Neuron (in vitro differentiated cells): ENCODE data around the gene PCDH17.

ENCODE experiments used
- H2AFZ ChIP-seq: one replicate; pipeline ENCODE4 v1.6.1; 2013; ENCODE audit warnings: low read depth, mild to moderate bottlenecking, inconsistent platforms, low read length, moderate library complexity
- H3K27me3 ChIP-seq: one replicate; pipeline ENCODE4 v1.6.1; 2013; ENCODE audit warnings: low read length; ENCODE audit not compliant: insufficient read depth
- H3K36me3 ChIP-seq: one replicate; pipeline ENCODE4 v1.6.1; 2013; ENCODE audit warnings: low read length; ENCODE audit not compliant: insufficient read depth
- H3K4me1 ChIP-seq: one replicate; pipeline ENCODE4 v1.6.1; 2013; ENCODE audit warnings: low read length; ENCODE audit not compliant: insufficient read depth
- H3K4me3 ChIP-seq: 2 replicates; pipeline ENCODE4 v1.5.1; 2013; ENCODE audit warnings: mild to moderate bottlenecking, low read length, moderate library complexity
- H3K9me3 ChIP-seq: one replicate; pipeline ENCODE4 v1.6.1; 2013; ENCODE audit warnings: low read length

The PCDH17 gene

DNA sequence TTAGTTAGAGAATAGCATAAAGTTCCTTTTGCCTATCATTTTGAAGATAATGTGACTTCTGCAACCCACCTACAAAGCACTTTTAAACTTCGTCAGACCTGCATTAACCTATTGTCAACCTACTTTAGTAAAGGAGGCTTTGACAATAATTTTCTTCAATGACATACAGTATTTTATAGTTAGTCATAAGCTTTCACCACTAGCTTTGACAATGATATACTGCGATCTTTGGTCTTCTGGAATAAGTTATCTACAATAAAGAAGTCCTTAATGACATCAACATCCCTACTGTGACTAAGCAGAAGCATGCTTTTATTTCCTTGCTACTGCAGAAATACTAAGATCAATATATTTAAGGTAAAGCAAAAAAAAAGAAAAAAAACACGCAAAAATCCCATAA is 9.5 kb downstream of the PCDH17 start:
- H3K4me3 ChIP-seq: no peak overlapping the region
- no peaks in the 10 kb centered on the region for H3K9me3 ChIP-seq
- H3K4me1 ChIP-seq: peaks cover 5% of the 10 kb centered on the region
- H3K27me3 ChIP-seq: no peaks in the 10 kb centered on the region
- peaks cover 36% of the 10 kb centered on the region for H3K36me3 ChIP-seq
- no peak overlapping the region for H2AFZ ChIP-seq

DNA sequence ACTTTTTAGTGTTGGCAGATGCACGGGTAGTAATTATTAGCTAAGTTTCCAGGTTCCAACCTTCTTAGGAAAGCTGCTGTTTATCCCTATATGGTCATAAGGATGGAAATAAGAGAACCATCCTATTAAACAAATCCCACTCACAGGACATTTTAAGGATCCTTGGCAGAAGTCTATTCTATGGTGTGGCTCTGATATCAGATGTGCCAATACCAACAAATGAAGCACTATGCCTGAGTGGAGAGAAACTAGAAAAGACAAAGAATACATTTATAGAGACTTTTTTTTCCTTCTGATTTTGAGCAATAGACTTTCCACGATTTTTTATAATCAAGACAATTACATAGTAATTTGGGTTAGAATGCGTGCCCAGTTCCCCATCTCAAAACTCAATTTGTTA is 12.6 kb downstream of the PCDH17 start:
- Histone ChIP-seq H3K27me3 (no peaks in the 10 kb centered on the region), H3K9me3 (no peaks in the 10 kb centered on the region), H3K4me1 (no peaks in the 10 kb centered on the region), H3K4me3 (no peak overlapping the region), H2AFZ (no peak overlapping the region), H3K36me3 (peaks cover 50% of the 10 kb centered on the region)

DNA sequence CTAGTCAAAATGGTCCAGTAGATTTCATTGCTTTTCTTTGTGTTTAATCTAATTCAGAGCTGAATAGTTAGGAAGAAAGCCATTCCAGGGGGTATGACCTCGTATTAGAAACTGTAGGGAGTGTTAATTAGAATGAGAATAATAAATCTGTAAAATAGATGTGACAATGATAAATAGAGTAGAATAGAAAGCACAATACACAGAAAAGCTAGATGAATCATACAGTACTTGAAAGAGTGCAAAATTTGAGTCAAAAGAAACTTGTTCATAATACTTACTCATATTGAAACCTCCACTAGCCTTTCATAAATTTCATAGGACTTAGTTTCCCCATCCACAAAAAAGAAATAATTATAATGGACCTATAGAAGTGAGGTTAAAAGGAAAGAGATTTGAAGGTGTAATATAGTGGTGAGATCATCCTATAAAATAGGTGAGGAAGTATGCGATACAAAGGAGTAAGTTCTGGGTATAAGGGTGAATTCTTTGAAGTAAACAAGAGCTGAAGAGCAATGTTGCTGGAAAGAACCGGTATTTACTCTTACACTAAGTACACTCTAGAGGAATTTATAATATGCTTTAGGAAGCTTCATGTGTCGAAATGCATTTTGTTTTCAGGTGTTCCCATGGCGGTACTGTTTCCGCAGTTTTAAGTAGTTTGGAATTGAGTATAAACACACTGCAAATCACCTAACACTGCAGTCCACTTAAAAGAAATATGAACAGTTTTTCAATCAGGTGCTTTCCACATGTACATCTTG is 21.9 kb downstream of the PCDH17 start:
- Histone ChIP-seq H2AFZ (no peak overlapping the region), H3K36me3 (peaks cover 20% of the 10 kb centered on the region), H3K4me1 (peaks cover 5% of the 10 kb centered on the region), H3K27me3 (no peaks in the 10 kb centered on the region), H3K9me3 (no peaks in the 10 kb centered on the region), H3K4me3 (no peak overlapping the region)

DNA sequence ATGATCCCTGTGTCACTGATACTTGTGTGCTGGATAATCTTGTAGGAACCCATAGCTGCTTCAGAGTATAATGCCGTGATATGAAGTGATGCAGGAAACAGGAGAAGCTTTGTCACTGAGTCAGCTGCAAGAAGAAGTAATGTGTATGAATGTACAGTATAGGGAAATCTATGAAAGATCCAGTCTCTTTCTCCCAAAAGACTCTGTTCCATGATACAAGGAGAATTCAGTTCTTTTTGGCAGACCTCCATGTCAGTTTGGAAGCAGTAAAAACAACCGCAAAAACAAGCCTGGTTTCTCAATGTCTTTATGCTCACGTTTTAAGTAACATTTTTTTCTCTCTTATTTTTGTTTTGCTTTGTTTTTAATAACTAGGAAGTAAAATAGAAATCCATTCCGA is 33.9 kb downstream of the PCDH17 start:
- H3K4me3 ChIP-seq: no peak overlapping the region
- peaks cover 3% of the 10 kb centered on the region for H3K4me1 ChIP-seq

DNA sequence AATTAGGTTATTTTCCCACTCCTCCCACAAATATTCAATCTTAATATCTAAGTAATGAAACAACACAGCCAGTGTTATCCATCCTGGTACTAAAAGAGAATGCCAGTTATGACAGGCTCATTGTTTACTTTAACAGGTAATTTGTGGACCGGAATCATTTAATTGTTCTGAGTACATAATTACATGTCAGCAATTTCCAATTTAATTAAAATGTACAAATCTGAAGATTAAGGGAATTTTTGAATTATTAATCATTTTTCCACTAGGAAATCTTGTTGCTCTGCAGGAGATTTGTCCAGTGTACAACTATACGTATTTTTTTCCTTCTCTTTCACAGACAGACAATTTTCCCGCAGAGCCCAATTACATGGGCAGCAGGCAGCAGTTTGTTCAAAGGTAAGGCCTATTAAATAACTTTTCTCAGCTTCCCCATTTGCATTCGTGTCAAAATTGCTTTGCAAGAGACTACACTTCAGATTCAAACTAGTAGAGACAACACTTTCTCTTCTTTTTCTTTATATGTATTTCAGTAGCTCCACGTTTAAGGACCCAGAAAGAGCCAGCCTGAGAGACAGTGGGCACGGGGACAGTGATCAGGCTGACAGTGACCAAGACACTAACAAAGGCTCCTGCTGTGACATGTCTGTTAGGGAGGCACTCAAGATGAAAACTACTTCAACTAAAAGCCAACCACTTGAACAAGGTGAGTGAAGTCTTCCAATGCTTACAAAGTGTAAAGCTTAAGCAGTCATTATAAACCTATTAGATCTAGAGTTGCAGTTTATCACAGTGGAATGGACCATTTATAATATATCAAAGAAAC is 34.8 kb downstream of the PCDH17 start:
- Histone ChIP-seq H3K4me3 (no peak overlapping the region), H3K27me3 (no peaks in the 10 kb centered on the region), H3K36me3 (peaks cover 54% of the 10 kb centered on the region), H2AFZ (no peak overlapping the region), H3K9me3 (no peaks in the 10 kb centered on the region), H3K4me1 (peaks cover 3% of the 10 kb centered on the region)

More for the DNA sequence above, 33.9 kb downstream of the PCDH17 start:
- no peaks in the 10 kb centered on the region for H3K27me3 ChIP-seq
- peaks cover 52% of the 10 kb centered on the region for H3K36me3 ChIP-seq
- H2AFZ ChIP-seq: no peak overlapping the region
- H3K9me3 ChIP-seq: no peaks in the 10 kb centered on the region

DNA sequence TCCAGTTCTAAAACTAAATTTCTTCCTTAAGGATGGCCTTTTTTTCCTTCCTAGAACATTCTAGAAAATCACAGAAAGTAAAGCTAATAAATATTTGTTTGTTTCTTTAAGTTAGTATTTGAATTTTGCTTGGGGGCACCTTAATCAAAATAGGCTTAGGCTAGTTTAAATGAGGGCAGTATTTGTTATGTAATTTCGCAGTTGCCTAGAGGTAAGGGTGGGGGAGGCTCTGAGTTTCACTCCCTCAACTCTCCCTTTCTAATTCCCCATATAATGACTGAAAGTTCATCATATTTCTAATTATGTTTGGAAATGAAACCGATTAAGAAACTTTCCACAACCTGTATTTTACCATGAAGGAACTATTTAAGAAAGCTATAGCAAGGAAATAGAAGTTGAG is 40.6 kb downstream of the PCDH17 start:
- no peaks in the 10 kb centered on the region for H3K9me3 ChIP-seq
- H3K4me3 ChIP-seq: no peak overlapping the region
- peaks cover 82% of the 10 kb centered on the region for H3K36me3 ChIP-seq
- H2AFZ ChIP-seq: no peak overlapping the region
- H3K4me1 ChIP-seq: no peaks in the 10 kb centered on the region
- H3K27me3 ChIP-seq: no peaks in the 10 kb centered on the region

DNA sequence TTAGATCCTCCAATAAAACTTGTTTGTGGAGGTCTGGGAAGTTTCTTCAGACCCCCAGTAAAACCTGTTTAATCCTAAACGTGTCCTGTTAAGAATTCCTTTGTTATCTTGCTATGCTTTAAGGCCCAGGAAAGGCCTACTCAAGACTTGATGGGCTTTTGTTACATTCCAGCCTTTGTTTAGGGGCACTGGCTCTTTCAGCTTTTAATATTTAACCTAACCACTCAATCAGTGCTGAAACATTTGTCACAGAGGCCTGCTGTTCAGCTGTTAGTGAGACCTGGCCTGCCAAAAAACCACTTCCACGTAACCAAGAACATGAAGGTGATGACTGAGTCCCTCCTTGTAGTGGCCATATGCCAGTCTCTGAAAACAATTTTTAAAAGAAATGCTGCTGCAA is 41.7 kb downstream of the PCDH17 start:
- no peaks in the 10 kb centered on the region for H3K27me3 ChIP-seq
- H3K9me3 ChIP-seq: no peaks in the 10 kb centered on the region
- peaks cover 85% of the 10 kb centered on the region for H3K36me3 ChIP-seq
- H3K4me1 ChIP-seq: no peaks in the 10 kb centered on the region
- H2AFZ ChIP-seq: no peak overlapping the region
- H3K4me3 ChIP-seq: no peak overlapping the region

DNA sequence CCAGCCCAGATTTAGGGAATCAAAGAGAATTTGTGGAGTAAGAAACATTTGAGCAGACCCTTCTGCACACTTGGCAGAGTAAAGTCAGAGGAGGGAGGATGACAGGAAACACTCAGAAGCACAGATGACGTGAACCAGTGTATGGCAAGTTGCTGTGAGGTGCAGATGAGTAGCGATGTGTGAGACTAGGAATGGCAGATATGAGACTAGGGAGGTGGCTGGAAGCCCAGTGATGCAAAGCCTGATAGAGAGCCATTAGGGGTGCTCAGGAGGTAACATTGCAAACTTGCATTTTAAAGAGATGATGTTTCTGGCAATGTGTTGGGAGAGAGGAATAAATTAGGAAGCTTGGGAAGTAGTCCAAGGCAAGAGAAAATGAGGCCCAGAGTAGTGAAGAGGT is 44.0 kb downstream of the PCDH17 start:
- Histone ChIP-seq H2AFZ (no peak overlapping the region), H3K4me1 (no peaks in the 10 kb centered on the region), H3K27me3 (no peaks in the 10 kb centered on the region), H3K4me3 (no peak overlapping the region), H3K36me3 (peaks cover 85% of the 10 kb centered on the region), H3K9me3 (no peaks in the 10 kb centered on the region)

DNA sequence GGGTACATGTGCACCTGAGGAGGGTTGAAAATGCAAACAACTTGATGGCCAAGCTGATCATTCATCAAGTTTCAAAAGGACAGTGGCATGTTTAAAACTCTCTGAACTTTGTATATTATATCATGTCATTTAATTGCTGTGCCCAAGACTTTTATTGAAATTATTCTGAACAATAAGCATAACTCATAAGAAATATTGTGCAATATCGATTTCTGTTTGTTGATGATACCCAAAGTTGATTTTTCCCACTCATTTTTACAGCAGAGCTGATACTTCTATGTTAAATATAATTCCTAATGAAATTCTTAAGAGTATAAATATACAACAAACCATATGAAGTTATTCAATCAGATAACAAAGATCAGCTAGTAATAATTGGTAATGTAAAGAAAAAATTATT is 49.1 kb downstream of the PCDH17 start:
- Histone ChIP-seq H3K9me3 (no peaks in the 10 kb centered on the region), H3K4me1 (no peaks in the 10 kb centered on the region), H3K4me3 (no peak overlapping the region), H2AFZ (no peak overlapping the region), H3K27me3 (no peaks in the 10 kb centered on the region), H3K36me3 (peaks cover 73% of the 10 kb centered on the region)

DNA sequence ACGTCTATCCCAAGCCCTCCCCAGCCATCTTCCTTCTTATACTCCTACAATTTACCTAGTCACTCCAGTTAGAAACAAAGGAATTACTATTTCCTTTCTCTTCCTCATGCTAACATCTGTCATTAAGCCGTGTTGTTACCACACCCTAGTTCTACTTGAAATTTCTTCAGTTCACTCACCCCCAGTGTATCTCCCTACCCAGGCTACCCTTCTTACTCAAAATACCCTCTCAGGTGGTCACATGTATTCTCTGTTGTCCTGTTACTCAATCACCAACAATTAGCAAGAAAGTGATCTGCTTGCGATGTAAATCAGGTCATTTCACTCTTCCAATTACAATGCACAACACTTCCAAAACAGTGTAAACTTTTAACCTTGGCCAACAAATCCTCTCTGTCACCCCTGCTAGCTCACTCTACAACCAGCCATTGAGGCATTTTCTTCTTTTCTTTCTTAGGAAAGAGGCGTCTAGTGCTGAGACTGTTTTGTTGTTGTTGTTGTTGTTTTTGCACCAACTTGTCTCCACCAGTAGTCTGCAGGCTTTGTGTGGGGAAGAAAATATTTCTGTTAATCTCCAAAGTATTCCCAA is 50.7 kb downstream of the PCDH17 start:
- Histone ChIP-seq H3K36me3 (peaks cover 64% of the 10 kb centered on the region), H3K9me3 (no peaks in the 10 kb centered on the region), H2AFZ (no peak overlapping the region), H3K27me3 (no peaks in the 10 kb centered on the region), H3K4me3 (no peak overlapping the region), H3K4me1 (no peaks in the 10 kb centered on the region)

DNA sequence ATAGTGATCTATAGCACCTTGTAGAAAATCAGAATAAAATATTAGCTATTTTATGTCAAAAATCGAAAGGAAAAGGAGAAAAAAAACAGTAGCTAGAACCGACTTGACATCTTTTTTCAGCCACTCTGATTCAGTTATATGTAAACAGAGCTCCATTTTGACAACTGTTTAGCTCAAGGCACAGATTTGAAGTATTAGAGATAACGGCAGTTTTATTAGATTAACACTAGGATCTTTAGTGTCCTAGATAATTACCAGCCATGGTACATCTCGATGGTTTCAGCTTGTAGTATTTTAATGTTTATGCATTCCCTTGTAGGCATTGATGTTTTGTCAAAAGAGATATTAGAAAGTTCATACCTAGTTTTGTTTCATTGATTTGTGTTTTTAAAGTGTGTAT is 67.3 kb downstream of the PCDH17 start:
- H3K27me3 ChIP-seq: no peaks in the 10 kb centered on the region
- peaks cover 20% of the 10 kb centered on the region for H3K36me3 ChIP-seq
- no peaks in the 10 kb centered on the region for H3K9me3 ChIP-seq
- peaks cover 4% of the 10 kb centered on the region for H3K4me1 ChIP-seq
- H2AFZ ChIP-seq: no peak overlapping the region
- H3K4me3 ChIP-seq: no peak overlapping the region

DNA sequence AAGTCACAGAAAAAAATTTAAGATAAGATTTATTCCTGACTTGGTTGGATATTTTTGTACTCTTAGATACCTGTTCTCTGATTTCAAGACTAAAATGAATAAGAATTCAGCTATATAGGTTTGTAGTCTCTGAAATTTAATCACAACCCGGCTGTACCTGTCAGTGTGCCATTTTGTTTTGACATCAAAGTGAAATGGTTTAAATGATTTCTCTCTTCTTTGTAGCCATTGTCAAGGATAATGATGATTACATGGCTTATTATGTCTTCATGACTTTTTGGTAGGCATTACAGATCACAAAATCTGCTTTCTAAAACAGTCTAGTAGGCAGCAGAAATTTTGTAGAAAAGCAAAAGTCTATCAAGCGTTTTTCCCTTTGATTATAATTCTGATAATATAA is 72.5 kb downstream of the PCDH17 start:
- peaks cover 23% of the 10 kb centered on the region for H3K36me3 ChIP-seq
- H2AFZ ChIP-seq: no peak overlapping the region
- H3K4me3 ChIP-seq: no peak overlapping the region
- no peaks in the 10 kb centered on the region for H3K9me3 ChIP-seq
- H3K27me3 ChIP-seq: no peaks in the 10 kb centered on the region
- H3K4me1 ChIP-seq: no peaks in the 10 kb centered on the region

DNA sequence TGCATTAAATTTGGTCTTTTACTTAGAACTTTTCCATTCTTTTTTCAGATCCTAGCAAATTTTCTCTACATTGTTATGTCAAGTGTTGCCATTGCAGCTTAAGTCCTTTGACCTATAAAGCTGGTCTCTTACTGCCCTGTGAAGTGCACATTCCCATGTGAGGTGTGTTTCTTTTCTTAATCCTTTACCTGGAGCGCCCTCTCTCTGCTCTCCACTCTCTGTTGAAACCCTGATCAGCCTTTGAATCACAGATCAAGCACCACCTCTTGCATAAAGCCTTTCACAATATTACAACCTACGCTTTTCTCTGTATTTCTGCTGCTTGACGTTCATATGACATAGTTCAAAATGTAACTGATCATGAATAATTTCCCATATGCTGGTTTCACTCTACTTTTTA is 84.8 kb downstream of the PCDH17 start:
- H3K27me3 ChIP-seq: no peaks in the 10 kb centered on the region
- peaks cover 19% of the 10 kb centered on the region for H3K36me3 ChIP-seq
- H2AFZ ChIP-seq: no peak overlapping the region
- H3K4me1 ChIP-seq: no peaks in the 10 kb centered on the region
- H3K9me3 ChIP-seq: no peaks in the 10 kb centered on the region
- no peak overlapping the region for H3K4me3 ChIP-seq
